ENCODE measurements around the gene TRERF1. TPM values are rescaled to one million over a fixed set of nuclear protein-coding genes. Genes with fewer than 3 reads are reported as not detected.

TRERF1 gene
- polyA plus RNA-seq, 3 donors: 0.58 to 10.0 (median 2.0) TPM

- Histone ChIP-seq H3K79me2 (ENCODE audit: insufficient read depth, low read length) (no peaks in the 10 kb centered on the region), H3K9ac (ENCODE audit: insufficient read depth, low read length, poor library complexity, severe bottlenecking) (no peak overlapping the region), H3K27ac (ENCODE audit: low read depth in 1 of 2, low read length in 2 of 2) (no peak overlapping the region), H3K4me1 (ENCODE audit: control insufficient read depth in 1 of 2, insufficient read depth in 2 of 2, low read length in 2 of 2) (peaks cover 0 to 3% of the 10 kb centered on the region in 2 donors), H3K4me2 (replicated peaks; ENCODE audit: extremely low read depth, low read length, poor library complexity, severe bottlenecking) (no peak overlapping the region), H3K4me3 (replicated peaks in 1 of 3; ENCODE audit: low read depth in 2 of 3, low read length in 3 of 3) (no peak overlapping the region), H2AFZ (ENCODE audit: insufficient read depth, low read depth, low read length, poor library complexity, severe bottlenecking) (no peak overlapping the region), H3K27me3 (ENCODE audit: control insufficient read depth in 2 of 2, insufficient read depth in 2 of 2, low read length in 2 of 2) (no peaks in the 10 kb centered on the region), H3K9me3 (replicated peaks in 1 of 2; ENCODE audit: control insufficient read depth in 1 of 2, insufficient read depth in 1 of 2, low read length in 2 of 2) (no peaks in the 10 kb centered on the region), H3K36me3 (replicated peaks in 1 of 2; ENCODE audit: control insufficient read depth in 1 of 2, insufficient read depth in 2 of 2, low read length in 2 of 2) (no peaks in the 10 kb centered on the region), H4K20me1 (ENCODE audit: insufficient read depth, low read length) (no peaks in the 10 kb centered on the region)
- TF ChIP-seq, protein P1, sequence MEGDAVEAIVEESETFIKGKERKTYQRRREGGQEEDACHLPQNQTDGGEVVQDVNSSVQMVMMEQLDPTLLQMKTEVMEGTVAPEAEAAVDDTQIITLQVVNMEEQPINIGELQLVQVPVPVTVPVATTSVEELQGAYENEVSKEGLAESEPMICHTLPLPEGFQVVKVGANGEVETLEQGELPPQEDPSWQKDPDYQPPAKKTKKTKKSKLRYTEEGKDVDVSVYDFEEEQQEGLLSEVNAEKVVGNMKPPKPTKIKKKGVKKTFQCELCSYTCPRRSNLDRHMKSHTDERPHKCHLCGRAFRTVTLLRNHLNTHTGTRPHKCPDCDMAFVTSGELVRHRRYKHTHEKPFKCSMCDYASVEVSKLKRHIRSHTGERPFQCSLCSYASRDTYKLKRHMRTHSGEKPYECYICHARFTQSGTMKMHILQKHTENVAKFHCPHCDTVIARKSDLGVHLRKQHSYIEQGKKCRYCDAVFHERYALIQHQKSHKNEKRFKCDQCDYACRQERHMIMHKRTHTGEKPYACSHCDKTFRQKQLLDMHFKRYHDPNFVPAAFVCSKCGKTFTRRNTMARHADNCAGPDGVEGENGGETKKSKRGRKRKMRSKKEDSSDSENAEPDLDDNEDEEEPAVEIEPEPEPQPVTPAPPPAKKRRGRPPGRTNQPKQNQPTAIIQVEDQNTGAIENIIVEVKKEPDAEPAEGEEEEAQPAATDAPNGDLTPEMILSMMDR (IDR thresholded peaks at IDR 0.05): no peak
- Mint-ChIP-seq H3K27ac (no peak overlapping the region), H3K27me3 (ENCODE audit: low read depth in 3 of 3) (peaks cover 4 to 9% (median 5%) of the 10 kb centered on the region in 3 donors), H3K4me3 (no peak overlapping the region), H3K4me1 (peaks cover 8% of the 10 kb centered on the region), H3K36me3 (no peaks in the 10 kb centered on the region), H3K9me3 (no peaks in the 10 kb centered on the region)
- intact Hi-C loops (cut with micrococcal nuclease): no loop called here
- 100% methylated on average over 1 of the region's 5 CpGs for WGBS (ENCODE audit: insufficient coverage)
- DNase-seq: no peak
Measured at GRCh38 chr6:42182101-42182500, 269.6 kb downstream of the TRERF1 start.

GRCh38 chr6:42179945-42180313 is 271.8 kb downstream of the TRERF1 start:
- Histone ChIP-seq H3K27ac (ENCODE audit: low read depth in 1 of 2, low read length in 2 of 2) (no peak overlapping the region), H3K36me3 (replicated peaks in 1 of 2; ENCODE audit: control insufficient read depth in 1 of 2, insufficient read depth in 2 of 2, low read length in 2 of 2) (no peaks in the 10 kb centered on the region), H3K79me2 (ENCODE audit: insufficient read depth, low read length) (no peaks in the 10 kb centered on the region), H3K9me3 (replicated peaks in 1 of 2; ENCODE audit: control insufficient read depth in 1 of 2, insufficient read depth in 1 of 2, low read length in 2 of 2) (no peaks in the 10 kb centered on the region), H3K27me3 (ENCODE audit: control insufficient read depth in 2 of 2, insufficient read depth in 2 of 2, low read length in 2 of 2) (no peaks in the 10 kb centered on the region), H3K4me3 (replicated peaks in 1 of 3; ENCODE audit: low read depth in 2 of 3, low read length in 3 of 3) (no peak overlapping the region), H3K9ac (ENCODE audit: insufficient read depth, low read length, poor library complexity, severe bottlenecking) (no peak overlapping the region), H4K20me1 (ENCODE audit: insufficient read depth, low read length) (no peaks in the 10 kb centered on the region), H3K4me1 (ENCODE audit: control insufficient read depth in 1 of 2, insufficient read depth in 2 of 2, low read length in 2 of 2) (peaks cover 0 to 3% of the 10 kb centered on the region in 2 donors), H2AFZ (ENCODE audit: insufficient read depth, low read depth, low read length, poor library complexity, severe bottlenecking) (no peak overlapping the region), H3K4me2 (replicated peaks; ENCODE audit: extremely low read depth, low read length, poor library complexity, severe bottlenecking) (no peak overlapping the region)
- intact Hi-C loops (cut with micrococcal nuclease): no loop called here
- Mint-ChIP-seq H3K4me1 (peaks cover 8% of the 10 kb centered on the region), H3K27ac (no peak overlapping the region), H3K27me3 (ENCODE audit: low read depth in 3 of 3) (peaks cover 4 to 9% (median 5%) of the 10 kb centered on the region in 3 donors), H3K4me3 (no peak overlapping the region), H3K36me3 (no peaks in the 10 kb centered on the region), H3K9me3 (no peaks in the 10 kb centered on the region)
- DNase-seq: no peak
- TF ChIP-seq, protein P1 (IDR thresholded peaks at IDR 0.05): no peak
- 83% methylated on average over 3 of the region's 3 CpGs for WGBS (ENCODE audit: insufficient coverage)
